Spleen (tissue), 7 donors: ENCODE measurements around the gene SPC25.

Experiments
- POLR2A ChIP-seq, 3 donors: fragments of 450-650 bp; IDR thresholded peaks; one replicate each; pipeline ENCODE4 v1.5.1; 2017; ENCODE audit warnings: antibody characterized with exemption in 3 of 3, mild to moderate bottlenecking in 1 of 3
- TF ChIP-seq, protein P1 (sequence below), 11 experiments: fragments of 200-600 bp in 7 of 11; fragments of 450-650 bp in 4 of 11; sonication (generic) in 4 of 11; IDR thresholded peaks in 8 of 11; conservative IDR thresholded peaks in 3 of 11; 1 replicate in 7 of 11; 2 replicates in 4 of 11; pipeline versions ENCODE4 v1.4.0 to v1.8.0; 2016 to 2021; ENCODE audit warnings: antibody characterized with exemption in 11 of 11, inconsistent platforms in 4 of 11, mild to moderate bottlenecking in 1 of 11
- donor health status: DM: no; HTN: no; CAD: no; lungs with moderate emphysema.
- donor health status: DM: no; HTN: no; CAD: no.
- donor health status: DM: no; HTN: no; CAD: no.

DNA sequence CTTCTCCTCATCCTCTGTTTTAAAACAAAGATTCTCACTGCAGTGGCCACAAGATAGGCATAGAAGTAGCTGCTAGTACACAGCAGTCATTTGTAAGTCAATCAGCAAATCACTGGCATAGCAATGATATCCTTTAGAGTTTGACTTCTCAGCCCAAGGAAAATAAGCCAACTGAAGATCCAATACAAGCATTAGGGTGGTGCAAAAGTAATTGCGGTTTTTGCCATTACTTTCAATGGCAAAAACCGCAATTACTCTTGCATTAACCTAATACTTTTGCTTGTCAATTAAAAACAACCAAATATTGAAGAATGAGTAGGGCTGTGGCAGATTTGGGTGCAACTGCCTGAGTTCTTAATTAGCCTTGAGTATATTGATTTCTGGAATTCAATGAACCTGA, 13.7 kb upstream of the SPC25 start:
- no peak for TF ChIP-seq POLR2A (IDR thresholded peaks at IDR 0.05)
- TF ChIP-seq, protein P1, sequence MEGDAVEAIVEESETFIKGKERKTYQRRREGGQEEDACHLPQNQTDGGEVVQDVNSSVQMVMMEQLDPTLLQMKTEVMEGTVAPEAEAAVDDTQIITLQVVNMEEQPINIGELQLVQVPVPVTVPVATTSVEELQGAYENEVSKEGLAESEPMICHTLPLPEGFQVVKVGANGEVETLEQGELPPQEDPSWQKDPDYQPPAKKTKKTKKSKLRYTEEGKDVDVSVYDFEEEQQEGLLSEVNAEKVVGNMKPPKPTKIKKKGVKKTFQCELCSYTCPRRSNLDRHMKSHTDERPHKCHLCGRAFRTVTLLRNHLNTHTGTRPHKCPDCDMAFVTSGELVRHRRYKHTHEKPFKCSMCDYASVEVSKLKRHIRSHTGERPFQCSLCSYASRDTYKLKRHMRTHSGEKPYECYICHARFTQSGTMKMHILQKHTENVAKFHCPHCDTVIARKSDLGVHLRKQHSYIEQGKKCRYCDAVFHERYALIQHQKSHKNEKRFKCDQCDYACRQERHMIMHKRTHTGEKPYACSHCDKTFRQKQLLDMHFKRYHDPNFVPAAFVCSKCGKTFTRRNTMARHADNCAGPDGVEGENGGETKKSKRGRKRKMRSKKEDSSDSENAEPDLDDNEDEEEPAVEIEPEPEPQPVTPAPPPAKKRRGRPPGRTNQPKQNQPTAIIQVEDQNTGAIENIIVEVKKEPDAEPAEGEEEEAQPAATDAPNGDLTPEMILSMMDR (IDR thresholded peaks at IDR 0.05 in 8 of 11, conservative IDR thresholded peaks at IDR 0.05 in 3 of 11), result no peak
